GM23338 (cell line): ENCODE measurements around the gene KIF17. TPM values are rescaled to one million over a fixed set of nuclear protein-coding genes. Genes with fewer than 3 reads are reported as not detected.

Experiments used
- ATAC-seq: fragments of 200-7000 bp; cut with Tn5 transposase; 3 replicates; pipeline ENCODE4 v1.9.1; 2020
- DNase-seq: peaks from one replicate; pipeline ENCODE4 v3.0.0-alpha.2; 2015; ENCODE audit warnings: low spot score
- H2AFZ ChIP-seq: fragments of 200-600 bp; sonication (generic); 2 replicates; pipeline ENCODE4 v1.8.0; 2016; ENCODE audit warnings: antibody characterized with exemption, mild to moderate bottlenecking, moderate library complexity
- H3F3A ChIP-seq: fragments of 200-600 bp; sonication (generic); replicated peaks from 2 replicates; pipeline ENCODE4 v1.8.0; 2017; ENCODE audit warnings: antibody characterized with exemption, mixed run types, low read depth
- H3K27ac ChIP-seq: fragments of 200-600 bp; sonication (generic); 2 replicates; pipeline ENCODE4 v1.6.1; 2016; ENCODE audit warnings: low read depth
- H3K27me3 ChIP-seq: fragments of 200-600 bp; sonication (generic); 2 replicates; pipeline ENCODE4 v1.8.0; 2016; ENCODE audit warnings: mild to moderate bottlenecking, mixed run types, moderate library complexity; ENCODE audit not compliant: insufficient read depth
- H3K36me3 ChIP-seq: fragments of 200-600 bp; sonication (generic); 2 replicates; pipeline ENCODE4 v1.8.0; 2016; ENCODE audit warnings: mild to moderate bottlenecking; ENCODE audit not compliant: insufficient read depth
- H3K4me1 ChIP-seq: fragments of 200-600 bp; sonication (generic); 2 replicates; pipeline ENCODE4 v1.8.0; 2016; ENCODE audit warnings: mild to moderate bottlenecking, moderate library complexity; ENCODE audit not compliant: insufficient read depth
- H3K4me2 ChIP-seq: fragments of 200-600 bp; sonication (generic); 2 replicates; pipeline ENCODE4 v1.7.1; 2017; ENCODE audit warnings: mixed run types
- H3K4me3 ChIP-seq: fragments of 200-600 bp; sonication (generic); 2 replicates; pipeline ENCODE4 v1.6.1; 2016; ENCODE audit warnings: mixed run types
- H3K79me2 ChIP-seq: fragments of 200-600 bp; sonication (generic); replicated peaks from 2 replicates; pipeline ENCODE4 v1.8.0; 2017; ENCODE audit warnings: mild to moderate bottlenecking; ENCODE audit not compliant: insufficient read depth
- H3K9me2 ChIP-seq: fragments of 200-600 bp; sonication (generic); 2 replicates; pipeline ENCODE4 v1.8.0; 2017; ENCODE audit not compliant: insufficient read depth
- H4K20me1 ChIP-seq: fragments of 200-600 bp; sonication (generic); replicated peaks from 2 replicates; pipeline ENCODE4 v1.8.0; 2017; ENCODE audit warnings: mild to moderate bottlenecking; ENCODE audit not compliant: insufficient read depth
- H3K27ac Mint-ChIP-seq: 2 replicates; pipeline ENCODE4 v1.8.0; 2020; ENCODE audit warnings: inconsistent platforms, mild to moderate bottlenecking, moderate library complexity, mixed read lengths
- H3K27me3 Mint-ChIP-seq: 3 replicates; pipeline ENCODE4 v1.8.0; 2022; ENCODE audit warnings: low read depth, mild to moderate bottlenecking, moderate library complexity, mixed read lengths, inconsistent platforms; ENCODE audit not compliant: insufficient read depth, poor library complexity
- H3K36me3 Mint-ChIP-seq: 3 replicates; pipeline ENCODE4 v1.8.0; 2021; ENCODE audit warnings: low read depth, mild to moderate bottlenecking, inconsistent platforms, moderate library complexity, mixed read lengths
- H3K4me1 Mint-ChIP-seq: 3 replicates; pipeline ENCODE4 v1.8.0; 2020; ENCODE audit warnings: mild to moderate bottlenecking, inconsistent platforms, mixed read lengths
- H3K4me3 Mint-ChIP-seq: 3 replicates; pipeline ENCODE4 v1.8.0; 2021; ENCODE audit warnings: moderate library complexity, mild to moderate bottlenecking, inconsistent platforms, mixed read lengths
- H3K9me3 Mint-ChIP-seq: 3 replicates; pipeline ENCODE4 v1.8.0; 2020; ENCODE audit warnings: moderate library complexity, mild to moderate bottlenecking, inconsistent platforms, mixed read lengths
- CREB1 ChIP-seq: fragments of 250-450 bp; sonication (Bioruptor Pico); IDR thresholded peaks from 2 replicates; pipeline ENCODE4 v1.5.0; 2020; ENCODE audit warnings: low read depth, mild to moderate bottlenecking, moderate library complexity
- CTCF ChIP-seq, 2 experiments: fragments of 200-600 bp in 1 of 2; sonication (generic) in 1 of 2; conservative IDR thresholded peaks; 2 replicates each; pipeline versions ENCODE4 v1.5.1 to v1.6.1; 2016 to 2017; ENCODE audit warnings: antibody characterized with exemption in 2 of 2, low read depth in 2 of 2, mild to moderate bottlenecking in 2 of 2, moderate library complexity in 1 of 2
- EZH2 ChIP-seq: fragments of 200-600 bp; sonication (generic); IDR thresholded peaks from one replicate; pipeline ENCODE4 v1.8.0; 2017; ENCODE audit warnings: antibody characterized with exemption, mild to moderate bottlenecking, low read depth; ENCODE audit not compliant: unreplicated experiment
- EZH2phosphoT487 ChIP-seq: fragments of 200-600 bp; sonication (generic); IDR thresholded peaks from one replicate; pipeline ENCODE4 v1.8.1; 2018; ENCODE audit warnings: antibody characterized with exemption; ENCODE audit not compliant: unreplicated experiment
- NANOG ChIP-seq: IDR thresholded peaks from 2 replicates; pipeline ENCODE4 v1.6.1; 2016; ENCODE audit warnings: antibody characterized with exemption, borderline replicate concordance
- POLR2AphosphoS5 ChIP-seq: IDR thresholded peaks from 2 replicates; pipeline ENCODE4 v1.6.1; 2016; ENCODE audit warnings: antibody characterized with exemption, low read depth
- REST ChIP-seq: IDR thresholded peaks from one replicate; pipeline ENCODE4 v1.6.1; 2018; ENCODE audit warnings: antibody characterized with exemption; ENCODE audit not compliant: unreplicated experiment
- STAT1 ChIP-seq: IDR thresholded peaks from one replicate; pipeline ENCODE4 v1.6.1; 2016; ENCODE audit warnings: antibody characterized with exemption; ENCODE audit not compliant: unreplicated experiment
- ZNF114 ChIP-seq: fragments of 250-450 bp; sonication (Bioruptor Pico); IDR thresholded peaks from 2 replicates; pipeline ENCODE4 v1.5.0; 2020; ENCODE audit warnings: mild to moderate bottlenecking, moderate library complexity
- ZNF331 ChIP-seq: fragments of 250-450 bp; sonication (Bioruptor Pico); IDR thresholded peaks from 2 replicates; pipeline ENCODE4 v1.5.0; 2020; ENCODE audit warnings: low read depth, mild to moderate bottlenecking, moderate library complexity
- ZNF462 ChIP-seq: fragments of 250-450 bp; sonication (Bioruptor Pico); IDR thresholded peaks from 2 replicates; pipeline ENCODE4 v1.5.0; 2020; ENCODE audit warnings: mild to moderate bottlenecking, moderate library complexity
- polyA plus RNA-seq: library from polyadenylated mRNA; unstranded; fragments of >200 nt; fragmentation: Nextera tagmentation; extraction: Ambion mirVana; gene quantifications from 2 replicates; pipeline ENCODE4 v1.2.1, GENCODE V29; 2016
- total RNA-seq: library from RNA; depleted of rRNA; stranded (reverse); fragments of >200 nt; shearing (Covaris generic); gene quantifications from 2 replicates; pipeline ENCODE4 v1.2.3, GENCODE V29; 2014

The KIF17 gene
- total and polyA plus RNA-seq, 2 experiments from 2014 or later, result 5.9 to 18.6 TPM

DNA sequence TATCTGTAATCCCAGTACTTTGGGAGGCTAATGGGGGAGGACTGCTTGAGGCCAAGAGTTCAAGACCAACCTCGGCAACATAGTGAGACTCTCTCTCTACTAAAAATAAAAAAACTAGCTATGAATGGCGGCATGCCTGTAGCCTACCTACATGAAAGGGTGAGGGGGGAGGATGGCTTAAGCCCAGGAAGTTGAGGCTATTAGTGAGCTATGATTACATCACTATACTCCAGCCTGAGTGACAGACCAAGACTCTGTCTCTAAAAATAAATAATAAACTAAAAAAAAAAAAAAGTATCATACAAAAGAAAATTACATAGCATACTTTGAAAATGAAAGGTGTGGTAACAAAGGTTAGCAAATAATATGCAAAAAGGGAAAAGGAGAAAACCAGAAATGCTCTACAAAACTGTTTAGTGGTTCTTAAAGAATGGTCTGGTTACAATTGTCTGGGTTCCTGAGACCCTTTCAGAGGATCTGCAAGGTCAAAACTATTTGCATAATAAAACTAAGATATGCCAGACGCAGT lies 33.7 kb upstream of the KIF17 start (continued):
- no peak for TF ChIP-seq ZNF462 (CRISPR knock-in tag)
- no peak for TF ChIP-seq STAT1
- no peak for TF ChIP-seq EZH2phosphoT487

GRCh38 chr1:20742671-20743070 lies 24.9 kb upstream of the KIF17 start:
- Histone ChIP-seq H3K9me2 (no peaks in the 10 kb centered on the region), H3K27ac (no peak overlapping the region), H3K4me3 (no peak overlapping the region), H3F3A (no peaks in the 10 kb centered on the region), H2AFZ (no peak overlapping the region), H3K27me3 (no peaks in the 10 kb centered on the region), H3K36me3 (peaks cover 53% of the 10 kb centered on the region), H4K20me1 (peaks cover 3% of the 10 kb centered on the region; the same call in 1 of the 2 replicates), H3K4me1 (no peaks in the 10 kb centered on the region), H3K79me2 (no peaks in the 10 kb centered on the region), H3K4me2 (no peak overlapping the region)
- Mint-ChIP-seq H3K4me3 (no peak overlapping the region), H3K9me3 (no peaks in the 10 kb centered on the region), H3K27ac (no peak overlapping the region), H3K27me3 (peaks cover 2% of the 10 kb centered on the region), H3K4me1 (no peaks in the 10 kb centered on the region), H3K36me3 (peaks cover 53% of the 10 kb centered on the region)
- ATAC-seq (no peak), DNase-seq (no peak)
- TF ChIP-seq ZNF114 (CRISPR knock-in tag) (no peak), NANOG (no peak), EZH2 (no peak), POLR2AphosphoS5 (no peak), CTCF (conservative IDR thresholded peaks at IDR 0.05; ENCODE audit: low read depth in 2 of 2) (no peak), REST (no peak), ZNF331 (no peak), CREB1 (CRISPR knock-in tag) (no peak)
